Nephron progenitor cell (in vitro differentiated cells): ENCODE data around the gene SMARCB1.

Source experiments
- DNase-seq: peaks from one replicate; pipeline ENCODE4 v3.0.0; 2021
- H3K27ac Mint-ChIP-seq: 2 replicates; pipeline ENCODE4 v1.8.0; 2021; ENCODE audit warnings: mild to moderate bottlenecking, moderate library complexity, mixed read lengths
- H3K27me3 Mint-ChIP-seq: 2 replicates; pipeline ENCODE4 v1.8.0; 2021; ENCODE audit warnings: mild to moderate bottlenecking, low read depth, mixed read lengths; ENCODE audit not compliant: poor library complexity
- H3K36me3 Mint-ChIP-seq: 2 replicates; pipeline ENCODE4 v1.8.0; 2021; ENCODE audit warnings: low read depth, mixed read lengths
- H3K4me1 Mint-ChIP-seq: 2 replicates; pipeline ENCODE4 v1.8.0; 2021; ENCODE audit warnings: mixed read lengths
- H3K4me3 Mint-ChIP-seq: 2 replicates; pipeline ENCODE4 v1.8.0; 2021; ENCODE audit warnings: mild to moderate bottlenecking, moderate library complexity, mixed read lengths
- H3K9me3 Mint-ChIP-seq: 2 replicates; pipeline ENCODE4 v1.8.0; 2021; ENCODE audit warnings: mild to moderate bottlenecking, moderate library complexity, mixed read lengths
- TF ChIP-seq, protein P1 (sequence below): fragments of 200-600 bp; sonication (generic); IDR thresholded peaks from 2 replicates; pipeline ENCODE4 v1.5.0; 2021; ENCODE audit warnings: antibody characterized with exemption

SMARCB1 gene

DNA sequence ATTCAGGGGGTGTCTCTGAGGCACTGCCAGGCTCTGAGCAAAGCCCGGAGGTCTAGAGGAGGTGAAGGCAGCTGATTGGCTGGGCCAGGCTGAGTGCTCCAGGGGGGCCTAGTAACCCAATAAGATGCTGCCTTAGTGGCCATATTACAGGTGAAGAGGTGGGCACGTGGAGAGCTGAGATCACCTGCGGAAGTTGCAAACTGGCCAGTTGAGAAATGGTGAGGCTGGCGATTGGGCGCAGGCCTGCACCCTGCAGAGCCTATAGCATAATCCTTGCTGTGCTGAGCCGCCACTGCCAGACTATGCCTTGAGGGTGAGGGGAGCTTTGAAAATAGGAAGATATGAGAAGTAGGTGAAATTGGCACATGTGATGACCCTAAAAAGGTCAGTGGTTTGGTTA lies 30.4 kb downstream of the SMARCB1 start:
- Mint-ChIP-seq H3K9me3 (no peaks in the 10 kb centered on the region), H3K4me1 (no peaks in the 10 kb centered on the region), H3K27me3 (no peaks in the 10 kb centered on the region), H3K4me3 (no peak overlapping the region), H3K36me3 (peaks cover 89% of the 10 kb centered on the region), H3K27ac (no peak overlapping the region)
- no peak for DNase-seq
- TF ChIP-seq, protein P1, sequence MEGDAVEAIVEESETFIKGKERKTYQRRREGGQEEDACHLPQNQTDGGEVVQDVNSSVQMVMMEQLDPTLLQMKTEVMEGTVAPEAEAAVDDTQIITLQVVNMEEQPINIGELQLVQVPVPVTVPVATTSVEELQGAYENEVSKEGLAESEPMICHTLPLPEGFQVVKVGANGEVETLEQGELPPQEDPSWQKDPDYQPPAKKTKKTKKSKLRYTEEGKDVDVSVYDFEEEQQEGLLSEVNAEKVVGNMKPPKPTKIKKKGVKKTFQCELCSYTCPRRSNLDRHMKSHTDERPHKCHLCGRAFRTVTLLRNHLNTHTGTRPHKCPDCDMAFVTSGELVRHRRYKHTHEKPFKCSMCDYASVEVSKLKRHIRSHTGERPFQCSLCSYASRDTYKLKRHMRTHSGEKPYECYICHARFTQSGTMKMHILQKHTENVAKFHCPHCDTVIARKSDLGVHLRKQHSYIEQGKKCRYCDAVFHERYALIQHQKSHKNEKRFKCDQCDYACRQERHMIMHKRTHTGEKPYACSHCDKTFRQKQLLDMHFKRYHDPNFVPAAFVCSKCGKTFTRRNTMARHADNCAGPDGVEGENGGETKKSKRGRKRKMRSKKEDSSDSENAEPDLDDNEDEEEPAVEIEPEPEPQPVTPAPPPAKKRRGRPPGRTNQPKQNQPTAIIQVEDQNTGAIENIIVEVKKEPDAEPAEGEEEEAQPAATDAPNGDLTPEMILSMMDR = no peak

- Mint-ChIP-seq H3K4me1 (no peaks in the 10 kb centered on the region), H3K9me3 (no peaks in the 10 kb centered on the region), H3K36me3 (peaks cover 88% of the 10 kb centered on the region), H3K4me3 (no peak overlapping the region), H3K27me3 (no peaks in the 10 kb centered on the region), H3K27ac (no peak overlapping the region)
- TF ChIP-seq, protein P1 = no peak
- no peak for DNase-seq
Measured at GRCh38 chr22:23818541-23818940, 31.8 kb downstream of the SMARCB1 start.

- Mint-ChIP-seq H3K4me3 (no peak overlapping the region), H3K27me3 (no peaks in the 10 kb centered on the region), H3K36me3 (peaks cover 85% of the 10 kb centered on the region), H3K4me1 (peaks cover 11% of the 10 kb centered on the region), H3K27ac (peak overlapping the region; percentile 87), H3K9me3 (no peaks in the 10 kb centered on the region)
- DNase-seq = no peak
- TF ChIP-seq, protein P1 = no peak
Measured at GRCh38 chr22:23820748-23821211, 34.0 kb downstream of the SMARCB1 start.

- H3K36me3 Mint-ChIP-seq = peaks cover 80% of the 10 kb centered on the region
- no peaks in the 10 kb centered on the region for H3K9me3 Mint-ChIP-seq
- no peak overlapping the region for H3K4me3 Mint-ChIP-seq
- no peaks in the 10 kb centered on the region for H3K27me3 Mint-ChIP-seq
- H3K4me1 Mint-ChIP-seq = peaks cover 25% of the 10 kb centered on the region
- peak overlapping the region; percentile 64 for H3K27ac Mint-ChIP-seq
- DNase-seq = no peak
- TF ChIP-seq, protein P1 = no peak
Measured at GRCh38 chr22:23822101-23822671, 35.4 kb downstream of the SMARCB1 start.

DNA sequence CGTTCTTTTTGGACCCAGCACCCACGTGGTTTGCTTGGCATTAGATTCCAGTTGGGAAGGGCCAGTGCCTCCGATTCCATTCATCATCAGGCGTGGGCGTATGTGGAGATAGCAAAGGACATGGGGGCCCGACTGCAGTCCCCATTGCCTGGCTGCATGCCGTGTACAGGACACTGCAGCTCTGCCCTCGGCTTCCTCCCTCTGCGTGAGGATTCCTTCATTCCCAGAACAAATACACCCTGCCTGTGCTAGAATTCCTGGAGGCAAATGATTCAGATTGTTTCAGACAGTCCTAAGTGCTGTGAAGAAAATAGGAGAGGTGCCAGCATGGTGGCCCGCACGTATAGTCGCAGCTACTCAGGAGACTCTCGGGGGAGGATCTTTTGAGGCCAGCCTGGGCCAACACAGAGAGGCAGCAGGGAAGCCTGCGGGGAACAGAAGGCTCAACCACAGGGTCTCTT lies 36.6 kb downstream of the SMARCB1 start:
- Mint-ChIP-seq H3K27ac (peak overlapping the region; percentile 69), H3K9me3 (no peaks in the 10 kb centered on the region), H3K27me3 (no peaks in the 10 kb centered on the region), H3K4me1 (peaks cover 30% of the 10 kb centered on the region), H3K36me3 (peaks cover 76% of the 10 kb centered on the region), H3K4me3 (no peak overlapping the region)
- DNase-seq = no peak
- TF ChIP-seq, protein P1 = no peak
